ENCODE results near the gene SOX18. TPM values are rescaled to one million over a fixed set of nuclear protein-coding genes. Genes with fewer than 3 reads are reported as not detected.

SOX18 gene
- total and polyA plus RNA-seq, 2 of the 13 experiments (the other 11 are each of a cell fraction or from before 2014, with no cell fraction given): 1.6 to 1.9 TPM

DNA sequence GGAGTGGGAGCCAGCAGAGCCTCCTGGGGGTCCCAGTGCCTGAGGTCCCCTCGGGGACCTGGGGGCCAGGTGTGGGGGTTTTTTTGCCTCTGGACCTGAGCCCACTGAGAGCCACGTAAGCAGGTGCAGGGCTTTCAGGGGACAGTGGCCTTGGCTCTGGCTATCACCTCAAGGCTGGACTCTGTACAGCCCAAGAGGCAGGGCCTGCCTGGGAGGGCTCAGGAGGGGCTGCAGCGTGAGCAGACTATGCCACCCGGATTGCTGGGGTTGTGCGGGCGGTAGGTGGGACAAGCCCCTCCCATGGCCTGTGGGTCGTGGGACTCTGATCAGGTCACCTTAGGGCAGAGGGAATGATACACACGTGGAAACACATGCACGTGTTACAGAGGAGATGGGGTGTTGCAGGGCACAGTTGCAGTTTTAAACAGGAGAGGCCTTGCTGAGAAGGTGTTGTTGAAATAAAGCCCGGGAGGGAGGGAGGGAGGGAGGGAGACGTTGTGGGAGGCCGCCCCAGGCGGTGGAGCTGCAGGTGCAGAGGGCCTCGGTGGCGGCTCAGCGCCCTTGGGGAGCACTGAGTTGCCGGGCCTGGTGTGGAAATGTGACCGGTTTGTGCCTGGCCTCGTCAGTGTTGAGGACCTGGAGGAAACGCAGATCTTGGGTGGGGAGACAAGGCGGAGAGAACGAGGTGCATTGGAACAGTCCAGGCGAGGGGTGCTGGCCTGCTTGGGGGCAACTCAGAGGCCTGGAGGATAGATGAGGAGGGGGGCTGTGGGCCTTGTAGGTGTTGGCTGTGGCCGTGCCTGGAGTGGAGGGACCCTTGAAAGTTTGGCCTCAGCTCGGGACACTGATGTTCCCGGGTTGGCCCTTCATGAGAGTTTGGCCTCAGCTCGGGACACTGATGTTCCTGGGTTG is 15.9 kb upstream of the SOX18 start (continued):
- no peak for TF ChIP-seq FOXC1 (CRISPR knock-in tag; IDR thresholded peaks at IDR 0.05; ENCODE audit: borderline replicate concordance)
- no peak; the same call in 1 of the 2 replicates for TF ChIP-seq REXO4 (CRISPR knock-in tag; IDR thresholded peaks at IDR 0.05; ENCODE audit: borderline replicate concordance)
- TF ChIP-seq HIVEP1 (CRISPR knock-in tag; IDR thresholded peaks at IDR 0.05): peak; percentile 47
- no peak; the same call in 1 of the 2 replicates for TF ChIP-seq ZNF629 (CRISPR knock-in tag; conservative IDR thresholded peaks at IDR 0.05)
- TF ChIP-seq ZNF343 (CRISPR knock-in tag; IDR thresholded peaks at IDR 0.05): 0 out of 2 replicates have a peak, but pooled peaks have one; percentile 56
- TF ChIP-seq, protein P1, sequence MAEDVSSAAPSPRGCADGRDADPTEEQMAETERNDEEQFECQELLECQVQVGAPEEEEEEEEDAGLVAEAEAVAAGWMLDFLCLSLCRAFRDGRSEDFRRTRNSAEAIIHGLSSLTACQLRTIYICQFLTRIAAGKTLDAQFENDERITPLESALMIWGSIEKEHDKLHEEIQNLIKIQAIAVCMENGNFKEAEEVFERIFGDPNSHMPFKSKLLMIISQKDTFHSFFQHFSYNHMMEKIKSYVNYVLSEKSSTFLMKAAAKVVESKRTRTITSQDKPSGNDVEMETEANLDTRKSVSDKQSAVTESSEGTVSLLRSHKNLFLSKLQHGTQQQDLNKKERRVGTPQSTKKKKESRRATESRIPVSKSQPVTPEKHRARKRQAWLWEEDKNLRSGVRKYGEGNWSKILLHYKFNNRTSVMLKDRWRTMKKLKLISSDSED (CRISPR knock-in tag; IDR thresholded peaks at IDR 0.05): no peak; the same call in 1 of the 2 replicates
- TF ChIP-seq, protein P2, sequence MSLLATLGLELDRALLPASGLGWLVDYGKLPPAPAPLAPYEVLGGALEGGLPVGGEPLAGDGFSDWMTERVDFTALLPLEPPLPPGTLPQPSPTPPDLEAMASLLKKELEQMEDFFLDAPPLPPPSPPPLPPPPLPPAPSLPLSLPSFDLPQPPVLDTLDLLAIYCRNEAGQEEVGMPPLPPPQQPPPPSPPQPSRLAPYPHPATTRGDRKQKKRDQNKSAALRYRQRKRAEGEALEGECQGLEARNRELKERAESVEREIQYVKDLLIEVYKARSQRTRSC (CRISPR knock-in tag; IDR thresholded peaks at IDR 0.05; ENCODE audit: low read depth): 0 out of 2 replicates have a peak, but pooled peaks have one; percentile 71
- 0 out of 2 replicates have a peak, but pooled peaks have one; percentile 25 for TF ChIP-seq ZNF136 (CRISPR knock-in tag; IDR thresholded peaks at IDR 0.05; ENCODE audit: low read depth)
- TF ChIP-seq, protein P3, sequence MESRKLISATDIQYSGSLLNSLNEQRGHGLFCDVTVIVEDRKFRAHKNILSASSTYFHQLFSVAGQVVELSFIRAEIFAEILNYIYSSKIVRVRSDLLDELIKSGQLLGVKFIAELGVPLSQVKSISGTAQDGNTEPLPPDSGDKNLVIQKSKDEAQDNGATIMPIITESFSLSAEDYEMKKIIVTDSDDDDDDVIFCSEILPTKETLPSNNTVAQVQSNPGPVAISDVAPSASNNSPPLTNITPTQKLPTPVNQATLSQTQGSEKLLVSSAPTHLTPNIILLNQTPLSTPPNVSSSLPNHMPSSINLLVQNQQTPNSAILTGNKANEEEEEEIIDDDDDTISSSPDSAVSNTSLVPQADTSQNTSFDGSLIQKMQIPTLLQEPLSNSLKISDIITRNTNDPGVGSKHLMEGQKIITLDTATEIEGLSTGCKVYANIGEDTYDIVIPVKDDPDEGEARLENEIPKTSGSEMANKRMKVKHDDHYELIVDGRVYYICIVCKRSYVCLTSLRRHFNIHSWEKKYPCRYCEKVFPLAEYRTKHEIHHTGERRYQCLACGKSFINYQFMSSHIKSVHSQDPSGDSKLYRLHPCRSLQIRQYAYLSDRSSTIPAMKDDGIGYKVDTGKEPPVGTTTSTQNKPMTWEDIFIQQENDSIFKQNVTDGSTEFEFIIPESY (CRISPR knock-in tag; IDR thresholded peaks at IDR 0.05): no peak
- no peak for TF ChIP-seq ZFP36L2 (CRISPR knock-in tag; IDR thresholded peaks at IDR 0.05)
- no peak for TF ChIP-seq FIP1L1 (IDR thresholded peaks at IDR 0.05; ENCODE audit: borderline replicate concordance, insufficient read depth, low read depth, low read length)
- TF ChIP-seq DPF2 (CRISPR knock-in tag; IDR thresholded peaks at IDR 0.05; ENCODE audit: borderline replicate concordance, low read depth): peak; percentile 84
- TF ChIP-seq ZNF256 (CRISPR knock-in tag; conservative IDR thresholded peaks at IDR 0.05): no peak
- TF ChIP-seq FOXM1 (CRISPR knock-in tag; IDR thresholded peaks at IDR 0.05): no peak
- TF ChIP-seq DNMT3B (CRISPR knock-in tag; conservative IDR thresholded peaks at IDR 0.05): no peak
- no peak for TF ChIP-seq RFX3 (CRISPR knock-in tag; IDR thresholded peaks at IDR 0.05)
- TF ChIP-seq ZNF598 (CRISPR knock-in tag; IDR thresholded peaks at IDR 0.05; ENCODE audit: borderline replicate concordance): peak; percentile 79; the same call in 1 of the 2 replicates
- TF ChIP-seq, protein P4, sequence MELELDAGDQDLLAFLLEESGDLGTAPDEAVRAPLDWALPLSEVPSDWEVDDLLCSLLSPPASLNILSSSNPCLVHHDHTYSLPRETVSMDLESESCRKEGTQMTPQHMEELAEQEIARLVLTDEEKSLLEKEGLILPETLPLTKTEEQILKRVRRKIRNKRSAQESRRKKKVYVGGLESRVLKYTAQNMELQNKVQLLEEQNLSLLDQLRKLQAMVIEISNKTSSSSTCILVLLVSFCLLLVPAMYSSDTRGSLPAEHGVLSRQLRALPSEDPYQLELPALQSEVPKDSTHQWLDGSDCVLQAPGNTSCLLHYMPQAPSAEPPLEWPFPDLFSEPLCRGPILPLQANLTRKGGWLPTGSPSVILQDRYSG (CRISPR knock-in tag; IDR thresholded peaks at IDR 0.05): no peak
- 0 out of 2 replicates have a peak, but pooled peaks have one; percentile 45 for TF ChIP-seq ZNF841 (CRISPR knock-in tag; IDR thresholded peaks at IDR 0.05; ENCODE audit: borderline replicate concordance)
- no peak for TF ChIP-seq MAFF (IDR thresholded peaks at IDR 0.05; ENCODE audit: low read depth, low read length)
- TF ChIP-seq, protein P5, sequence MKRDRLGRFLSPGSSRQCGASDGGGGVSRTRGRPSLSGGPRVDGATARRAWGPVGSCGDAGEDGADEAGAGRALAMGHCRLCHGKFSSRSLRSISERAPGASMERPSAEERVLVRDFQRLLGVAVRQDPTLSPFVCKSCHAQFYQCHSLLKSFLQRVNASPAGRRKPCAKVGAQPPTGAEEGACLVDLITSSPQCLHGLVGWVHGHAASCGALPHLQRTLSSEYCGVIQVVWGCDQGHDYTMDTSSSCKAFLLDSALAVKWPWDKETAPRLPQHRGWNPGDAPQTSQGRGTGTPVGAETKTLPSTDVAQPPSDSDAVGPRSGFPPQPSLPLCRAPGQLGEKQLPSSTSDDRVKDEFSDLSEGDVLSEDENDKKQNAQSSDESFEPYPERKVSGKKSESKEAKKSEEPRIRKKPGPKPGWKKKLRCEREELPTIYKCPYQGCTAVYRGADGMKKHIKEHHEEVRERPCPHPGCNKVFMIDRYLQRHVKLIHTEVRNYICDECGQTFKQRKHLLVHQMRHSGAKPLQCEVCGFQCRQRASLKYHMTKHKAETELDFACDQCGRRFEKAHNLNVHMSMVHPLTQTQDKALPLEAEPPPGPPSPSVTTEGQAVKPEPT (CRISPR knock-in tag; IDR thresholded peaks at IDR 0.05; ENCODE audit: low read depth): no peak
- no peak for TF ChIP-seq MIXL1 (CRISPR knock-in tag; IDR thresholded peaks at IDR 0.05)
- TF ChIP-seq SMARCC2 (IDR thresholded peaks at IDR 0.05): no peak

All from HepG2 (cell line).